Glomerular visceral epithelial cell (primary cell): ENCODE measurements around the gene NR4A3.
A peak's percentile ranks its signal among the peaks of the same experiment; 100 is the strongest.

Experiments
- DNase-seq: peaks from one replicate; pipeline ENCODE4 v3.0.0-alpha.2; 2016; ENCODE audit errors: extremely low spot score

NR4A3 gene

DNA sequence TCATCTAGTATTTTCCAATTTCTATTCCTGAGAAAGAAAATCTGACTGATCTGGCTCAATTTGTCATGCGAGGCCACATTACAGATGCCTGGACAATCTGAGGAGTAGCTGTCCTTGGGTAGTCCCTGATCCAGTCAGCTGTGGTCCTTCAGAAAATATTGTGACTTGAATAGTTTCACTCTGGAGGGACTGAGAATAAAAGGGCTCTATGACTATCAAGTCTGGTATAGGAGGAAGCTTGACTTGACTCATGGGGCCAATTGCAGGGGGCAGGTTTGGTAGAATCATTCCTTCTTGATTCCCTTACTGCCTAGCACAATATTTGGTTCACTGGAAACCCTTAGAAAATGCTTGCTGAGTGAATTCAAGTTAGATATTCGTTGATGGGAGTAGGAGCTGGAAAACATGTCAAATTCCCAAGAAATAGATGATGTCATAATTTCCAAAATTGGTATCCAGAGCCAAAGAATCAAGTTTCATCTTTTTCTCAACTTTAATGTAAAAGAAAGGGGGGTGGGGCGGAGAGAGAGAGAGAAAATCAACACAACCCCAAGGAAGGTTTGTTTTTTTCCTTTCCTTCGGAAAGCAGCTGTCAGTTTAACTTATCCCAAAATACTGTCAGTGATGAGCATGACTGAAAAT, 52.4 kb downstream of the NR4A3 start:
- DNase-seq, result no peak

DNA sequence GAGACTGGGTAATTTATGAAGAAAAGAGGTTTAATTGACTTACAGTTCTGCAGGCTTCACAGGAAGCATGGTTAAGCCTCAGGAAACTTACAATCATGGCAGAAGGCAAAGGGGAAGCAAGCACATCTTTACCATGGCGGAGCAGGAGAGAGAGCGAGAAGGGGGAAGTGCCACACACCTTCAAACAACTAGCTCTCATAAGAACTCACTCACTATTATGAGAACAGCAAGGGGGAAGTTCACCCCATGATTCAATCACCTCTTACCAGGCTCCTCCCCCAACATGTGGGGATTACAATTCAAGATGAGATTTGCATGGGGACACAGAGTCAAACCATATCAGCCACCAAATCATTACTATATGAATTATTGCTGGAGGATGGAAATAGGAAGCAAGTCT, 54.5 kb downstream of the NR4A3 start:
- DNase-seq, result no peak

DNA sequence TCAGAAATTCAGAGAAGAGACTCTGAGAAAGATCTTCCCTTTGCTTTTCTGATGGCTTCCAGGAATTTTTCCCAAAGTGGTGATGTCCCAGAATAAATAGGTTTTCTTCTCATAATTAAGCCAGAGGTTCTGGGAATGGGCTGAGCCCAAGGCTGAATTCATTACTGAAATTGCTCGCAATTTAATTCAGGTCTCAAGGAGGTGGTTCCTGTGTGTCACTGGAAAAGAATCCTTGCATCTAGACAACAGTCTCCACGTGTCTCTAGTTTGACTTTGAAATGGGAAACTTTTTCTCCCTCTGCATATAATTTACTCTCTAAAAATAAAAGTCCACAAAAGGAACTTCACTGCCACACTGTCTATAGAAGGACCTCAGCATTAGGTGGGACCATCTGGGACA, 57.0 kb downstream of the NR4A3 start:
- no peak for DNase-seq

DNA sequence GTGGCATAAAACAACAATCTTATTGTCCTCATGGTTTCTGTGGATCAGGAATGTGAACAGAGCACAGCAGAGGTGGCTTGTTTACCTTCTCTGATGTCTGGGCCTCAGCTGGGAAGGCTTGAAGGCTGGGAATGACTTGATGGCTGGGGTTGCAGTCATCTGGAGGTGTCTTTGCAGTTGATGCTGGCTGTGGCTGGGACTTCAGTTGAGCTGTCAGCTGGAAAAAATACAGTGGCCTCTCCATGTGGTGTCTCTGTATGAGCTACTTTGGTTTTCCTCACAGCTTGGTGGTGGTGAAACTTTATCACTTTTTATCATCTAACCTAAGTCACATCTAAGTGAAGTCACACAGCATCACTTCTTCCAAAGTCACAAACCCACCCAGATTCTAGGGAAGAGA, 60.1 kb downstream of the NR4A3 start:
- DNase-seq, result no peak

DNA sequence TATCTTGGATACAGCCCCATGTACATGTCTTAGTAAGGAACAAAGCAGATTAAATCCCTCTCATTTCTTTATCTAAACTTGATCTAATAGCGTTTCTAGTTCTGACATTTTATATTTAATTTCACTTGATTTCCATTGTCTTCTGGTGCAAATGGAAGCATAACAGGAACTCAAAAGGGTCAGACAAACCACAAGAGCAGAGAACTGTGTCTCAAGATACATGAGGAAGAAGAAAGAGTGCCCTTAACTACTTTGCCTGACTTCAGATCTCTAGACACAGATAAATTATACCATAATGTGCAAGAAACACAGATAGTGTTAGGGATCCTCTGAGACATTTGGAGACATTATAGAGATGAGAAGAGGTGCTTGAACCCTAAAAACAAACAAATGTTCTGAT, 64.1 kb downstream of the NR4A3 start:
- no peak for DNase-seq

DNA sequence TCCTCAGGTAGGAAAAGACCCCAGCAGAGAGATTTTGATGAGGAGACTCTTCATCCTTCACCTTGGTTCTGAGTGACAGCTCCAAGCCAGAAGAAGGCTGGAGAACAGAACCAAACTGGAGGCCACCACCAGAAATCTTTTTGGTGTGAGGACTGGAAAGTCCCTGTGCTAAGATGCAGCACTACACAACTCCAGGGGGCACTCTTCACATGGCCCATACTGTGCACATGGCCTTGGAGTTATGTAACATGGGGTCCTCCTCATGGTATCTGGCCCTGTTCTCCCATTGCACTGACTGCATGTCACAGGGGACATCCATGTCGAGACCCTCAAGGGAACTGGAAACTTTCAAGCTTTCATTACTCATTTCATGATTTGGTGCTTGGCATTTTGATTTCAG, 67.4 kb downstream of the NR4A3 start:
- no peak for DNase-seq

DNA sequence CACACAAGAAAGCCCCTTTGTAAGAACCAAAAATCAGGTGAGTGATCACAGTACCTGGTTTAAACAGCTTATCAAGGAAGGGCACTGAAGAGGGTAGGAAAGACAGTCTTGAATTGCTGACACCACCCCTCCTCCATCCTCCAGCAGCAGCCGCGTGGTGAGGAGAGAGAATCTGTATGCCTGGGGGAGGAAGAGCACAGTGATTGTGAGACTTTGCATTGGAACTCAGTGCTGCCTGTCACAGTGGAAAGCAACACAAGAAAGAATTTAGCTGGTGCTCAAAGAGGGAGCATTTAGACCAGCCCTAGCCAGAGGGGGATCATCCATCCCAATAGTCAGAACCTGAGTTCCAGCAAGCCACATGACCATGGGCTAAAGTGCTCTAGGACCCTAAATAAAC, 73.1 kb downstream of the NR4A3 start:
- no peak for DNase-seq

DNA sequence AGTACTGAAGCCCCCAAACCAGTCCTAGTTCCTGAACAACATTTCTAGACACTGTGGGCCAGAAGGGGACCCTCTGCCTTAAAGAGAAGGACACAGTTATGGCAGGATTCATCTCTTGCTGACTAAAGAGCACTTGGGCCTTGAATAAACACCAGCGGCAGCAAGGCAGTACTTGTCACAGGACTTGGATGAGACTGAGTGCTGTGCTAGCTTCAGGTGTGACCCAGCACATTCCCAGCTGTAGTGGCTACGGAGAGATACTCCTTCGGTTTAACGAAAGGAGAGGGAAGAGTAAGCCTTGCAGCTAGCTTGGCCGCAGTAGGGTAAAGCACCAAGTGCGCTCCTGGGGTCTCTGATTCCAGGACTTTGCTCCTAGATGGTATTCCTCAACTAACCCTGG, 73.8 kb downstream of the NR4A3 start:
- no peak for DNase-seq

DNA sequence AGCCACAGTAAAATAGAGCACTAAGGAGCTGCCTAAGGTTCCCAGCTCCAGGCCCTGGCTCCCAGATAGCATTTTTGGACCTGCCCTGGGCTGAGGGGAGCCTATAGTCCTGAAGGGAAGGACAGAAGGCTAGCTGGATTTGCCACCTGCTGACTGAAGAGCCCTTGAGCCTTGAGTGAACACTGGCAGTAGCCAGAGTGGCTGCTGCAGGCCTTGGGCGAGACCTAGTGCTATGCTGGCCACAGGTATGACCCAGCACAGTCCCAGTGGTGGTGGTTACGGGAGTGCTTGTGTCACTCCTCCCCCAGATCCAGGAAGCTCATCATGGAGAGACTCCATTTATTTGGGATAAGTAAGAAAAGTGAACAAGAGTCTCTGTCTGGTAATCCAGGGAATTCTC, 74.4 kb downstream of the NR4A3 start:
- DNase-seq, result no peak

DNA sequence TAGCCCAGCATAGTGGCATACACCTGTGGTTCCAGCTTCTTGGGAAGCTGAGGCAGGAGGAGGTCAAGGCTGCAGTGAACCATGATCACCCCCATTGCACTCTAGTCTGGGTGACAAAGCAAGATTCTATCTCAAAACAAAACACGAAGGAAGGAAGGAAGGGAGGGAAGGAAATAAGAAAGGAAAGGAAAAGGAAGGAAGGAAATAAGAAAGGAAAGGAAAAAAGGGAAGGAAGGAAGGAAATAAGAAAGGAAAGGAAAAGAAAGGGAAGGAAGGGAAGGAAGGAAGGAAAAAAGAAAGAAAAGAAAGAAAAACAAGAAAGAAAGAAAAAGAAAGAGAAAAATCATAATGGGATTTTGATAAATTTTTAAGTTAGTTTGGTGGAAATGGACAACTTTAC, 81.7 kb downstream of the NR4A3 start:
- no peak for DNase-seq

DNA sequence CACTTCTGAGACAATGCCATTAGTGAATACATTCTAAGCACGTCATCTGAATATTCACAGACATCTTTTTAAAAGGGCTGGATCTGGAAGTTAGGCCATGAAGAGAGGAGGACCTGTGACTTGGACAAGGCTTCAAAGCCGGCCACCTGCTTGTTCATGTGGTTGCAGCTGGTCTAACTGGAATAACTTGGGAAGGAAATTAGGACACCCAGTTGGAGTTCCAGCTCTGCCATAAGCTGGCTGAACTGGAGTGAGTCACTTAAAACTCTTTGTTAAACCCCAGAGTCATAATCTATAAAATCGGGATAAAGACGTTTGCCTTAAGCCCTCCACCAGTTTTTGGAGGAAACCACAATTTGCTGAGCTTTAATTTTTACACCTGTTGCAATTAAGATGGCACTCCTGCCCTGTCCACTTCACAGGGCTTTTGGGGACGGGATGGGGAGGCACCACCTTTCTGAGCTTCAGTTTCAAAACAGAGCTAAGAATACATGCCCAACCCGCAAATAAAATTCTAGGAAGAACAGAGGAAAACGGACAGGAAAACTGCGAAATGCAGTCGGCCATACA, 84.2 kb downstream of the NR4A3 start:
- DNase-seq, result no peak

DNA sequence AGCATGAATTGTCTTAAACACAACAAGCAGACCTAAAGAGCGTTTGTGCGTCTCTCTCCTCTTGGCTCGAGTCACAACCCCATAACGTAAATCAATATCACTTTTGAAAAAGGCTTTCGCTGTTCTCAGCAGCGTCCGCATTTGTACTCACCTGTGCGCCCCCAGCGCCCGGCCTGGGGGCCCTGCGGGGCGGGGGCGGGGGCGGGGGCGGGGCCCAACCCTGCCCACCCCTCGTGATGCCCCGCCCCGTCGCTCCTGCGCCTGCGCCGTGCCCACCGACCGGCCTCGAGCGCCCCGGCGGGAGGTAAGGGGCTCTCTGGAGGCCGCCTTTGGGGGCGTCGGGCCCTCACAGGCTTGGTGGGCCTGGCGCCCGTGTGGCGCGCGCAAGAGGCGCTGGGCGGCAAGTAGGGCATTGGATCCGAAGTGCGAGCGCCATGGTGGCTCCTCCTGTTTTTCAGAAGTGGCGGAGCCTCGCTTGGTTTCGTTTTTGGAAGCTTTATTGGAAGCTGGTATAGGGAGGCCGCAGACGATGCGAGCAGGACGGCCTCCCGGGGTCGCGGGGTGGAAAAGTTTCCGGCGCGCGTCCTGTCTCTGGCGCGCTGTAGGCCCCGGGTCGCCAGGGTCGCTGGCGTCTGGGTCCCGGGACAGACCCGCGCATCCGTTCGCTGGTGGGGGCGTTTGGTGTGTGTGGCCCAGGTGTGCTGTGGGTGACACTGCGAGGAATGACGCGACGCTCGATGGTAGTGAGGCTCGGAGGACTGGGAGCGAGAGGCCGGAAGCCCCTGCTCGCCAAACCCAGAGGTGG, 84.9 kb downstream of the NR4A3 start, which contains the start of gene STX17:
Gene STX17 (plus strand): TSS at position 252 of the 805 bp plus-strand sequence. CDS start 8,586 bp downstream, outside the sequence.
- peak; percentile 77 for DNase-seq

DNA sequence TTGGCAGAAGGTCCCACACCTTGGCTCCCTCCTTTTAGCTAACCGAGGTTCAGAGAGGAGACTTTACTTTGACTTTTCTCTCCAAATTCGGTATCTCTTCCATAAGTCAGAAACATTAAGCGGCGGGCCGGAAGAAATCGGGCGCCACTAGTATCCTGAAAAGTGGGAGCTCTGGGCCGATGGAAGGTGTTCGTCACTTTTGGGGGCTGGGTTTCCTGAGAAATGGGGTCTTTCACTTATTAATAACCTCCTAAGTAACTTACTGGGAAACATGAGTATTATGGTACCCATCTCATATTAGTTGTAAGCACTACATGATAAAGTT, 85.5 kb downstream of the NR4A3 start:
- DNase-seq, result no peak

DNA sequence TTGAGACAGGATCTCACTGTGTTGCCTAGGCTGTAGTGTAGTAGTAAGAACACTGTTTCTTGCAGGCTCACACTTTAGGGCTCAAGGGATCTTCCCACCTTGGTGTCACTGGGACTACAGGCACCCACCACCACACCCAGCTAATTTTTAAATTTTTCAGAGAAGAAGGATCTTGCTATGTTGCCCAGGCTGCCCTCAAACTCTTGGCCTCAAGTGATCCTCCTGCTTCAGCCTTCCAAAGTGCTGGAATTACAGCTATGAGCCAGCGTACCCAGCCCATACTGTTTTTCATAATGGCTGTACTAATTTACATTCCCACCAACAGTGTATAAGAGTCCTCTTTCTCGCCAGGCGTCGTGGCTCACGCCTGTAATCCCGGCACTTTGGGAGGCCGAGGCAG, 89.9 kb downstream of the NR4A3 start:
- no peak for DNase-seq
